IMR-90 (cell line): ENCODE data around the gene DDX52. TPM values are rescaled to one million over a fixed set of nuclear protein-coding genes. Genes with fewer than 3 reads are reported as not detected.

Experiments used
- ATAC-seq: fragments of 200-7000 bp; cut with Tn5 transposase; 2 replicates; pipeline ENCODE4 v1.9.1; 2020; ENCODE audit warnings: low read depth, mild to moderate bottlenecking, moderate library complexity
- BruUV-seq: library from RNA; stranded (reverse); fragments of 400-500 nt; replicated peaks from 2 replicates; lab custom pipeline; 2021; lab: Mats Ljungman, UMichigan
- CTCF ChIA-PET: fragments of 300-600 bp; formaldehyde crosslinking; extraction: SDS; loops from one replicate; lab custom pipeline; 2021; ENCODE audit warnings: antibody characterized with exemption; lab: Yijun Ruan, JAX
- POLR2A ChIA-PET: fragments of 300-600 bp; sonication (Branson Sonifier 250); formaldehyde crosslinking; loops from one replicate; lab custom pipeline; 2022; ENCODE audit warnings: antibody characterized with exemption; ENCODE audit not compliant: unreplicated experiment; lab: Charles Lee
- DNase-seq: peaks from one replicate; pipeline ENCODE4 v3.0.0; 2013
- H2AFZ ChIP-seq: replicated peaks from 2 replicates; pipeline ENCODE3; 2013; ENCODE audit warnings: low read length, mild to moderate bottlenecking; ENCODE audit not compliant: poor library complexity
- H2AK5ac ChIP-seq: 2 replicates; pipeline ENCODE4 v1.6.1; 2013; ENCODE audit warnings: low read depth, low read length, inconsistent platforms
- H2AK9ac ChIP-seq: replicated peaks from 2 replicates; pipeline ENCODE3; 2013; ENCODE audit warnings: mild to moderate bottlenecking, low read depth, low read length, moderate library complexity; ENCODE audit not compliant: poor library complexity
- H2BK120ac ChIP-seq: 2 replicates; pipeline ENCODE4 v1.6.1; 2013; ENCODE audit warnings: low read depth, low read length, inconsistent platforms
- H2BK15ac ChIP-seq: 3 replicates; pipeline ENCODE4 v1.6.1; 2013; ENCODE audit warnings: low read depth, low read length, inconsistent platforms
- H2BK20ac ChIP-seq: 2 replicates; pipeline ENCODE4 v1.6.1; 2013; ENCODE audit warnings: low read depth, mild to moderate bottlenecking, inconsistent platforms, low read length, moderate library complexity
- H2BK5ac ChIP-seq: 2 replicates; pipeline ENCODE4 v1.6.1; 2013; ENCODE audit warnings: mild to moderate bottlenecking, low read depth, low read length, inconsistent platforms; ENCODE audit not compliant: poor library complexity, severe bottlenecking
- H3K14ac ChIP-seq: replicated peaks from 2 replicates; pipeline ENCODE4 v1.6.1; 2013; ENCODE audit warnings: low read depth, low read length, inconsistent platforms
- H3K18ac ChIP-seq: 2 replicates; pipeline ENCODE4 v1.6.1; 2013; ENCODE audit warnings: low read depth, low read length, control low read depth
- H3K23ac ChIP-seq: 2 replicates; pipeline ENCODE4 v1.6.1; 2013; ENCODE audit warnings: low read depth, low read length, inconsistent platforms
- H3K27ac ChIP-seq: 2 replicates; pipeline ENCODE4 v1.5.1; 2013; ENCODE audit warnings: mild to moderate bottlenecking, control low read depth, low read length; ENCODE audit not compliant: insufficient read depth
- H3K27me3 ChIP-seq: 2 replicates; pipeline ENCODE4 v1.6.1; 2013; ENCODE audit warnings: low read length; ENCODE audit not compliant: control insufficient read depth, insufficient read depth
- H3K36me3 ChIP-seq: 2 replicates; pipeline ENCODE4 v1.6.1; 2013; ENCODE audit warnings: low read length, mixed read lengths; ENCODE audit not compliant: control insufficient read depth, insufficient read depth
- H3K4ac ChIP-seq: 2 replicates; pipeline ENCODE4 v1.6.1; 2013; ENCODE audit warnings: low read depth, low read length, inconsistent platforms
- H3K4me1 ChIP-seq: 2 replicates; pipeline ENCODE4 v1.6.1; 2013; ENCODE audit warnings: low read length, mixed read lengths; ENCODE audit not compliant: control insufficient read depth, insufficient read depth
- H3K4me2 ChIP-seq: 2 replicates; pipeline ENCODE4 v1.6.1; 2013; ENCODE audit warnings: low read depth, mild to moderate bottlenecking, control low read depth, low read length, moderate library complexity
- H3K4me3 ChIP-seq: 2 replicates; pipeline ENCODE4 v1.5.1; 2013; ENCODE audit warnings: low read depth, mild to moderate bottlenecking, control low read depth, low read length, moderate library complexity; ENCODE audit not compliant: insufficient read depth
- H3K56ac ChIP-seq: 2 replicates; pipeline ENCODE4 v1.6.1; 2013; ENCODE audit warnings: low read length, inconsistent platforms; ENCODE audit not compliant: insufficient read depth; ENCODE audit errors: extremely low read depth
- H3K79me1 ChIP-seq, 2 experiments: 2 replicates each; pipeline ENCODE4 v1.6.1; 2013; ENCODE audit warnings: low read length in 2 of 2, inconsistent platforms in 1 of 2, low read depth in 1 of 2
- H3K9ac ChIP-seq: 2 replicates; pipeline ENCODE4 v1.6.1; 2013; ENCODE audit warnings: low read depth, low read length, control low read depth
- H3K9me1 ChIP-seq: 2 replicates; pipeline ENCODE4 v1.6.1; 2013; ENCODE audit warnings: low read length, inconsistent platforms; ENCODE audit not compliant: insufficient read depth
- H3K9me3 ChIP-seq: 2 replicates; pipeline ENCODE4 v1.6.1; 2013; ENCODE audit warnings: low read length; ENCODE audit not compliant: control insufficient read depth, insufficient read depth
- H4K20me1 ChIP-seq: 2 replicates; pipeline ENCODE4 v1.6.1; 2013; ENCODE audit warnings: low read length, inconsistent platforms; ENCODE audit not compliant: insufficient read depth
- H4K5ac ChIP-seq: 2 replicates; pipeline ENCODE4 v1.6.1; 2013; ENCODE audit warnings: mild to moderate bottlenecking, low read depth, low read length, control low read depth
- H4K8ac ChIP-seq, 2 experiments: 2 replicates each; pipeline ENCODE4 v1.6.1; 2013; ENCODE audit warnings: low read depth in 2 of 2, low read length in 2 of 2, control low read depth in 1 of 2, inconsistent platforms in 1 of 2
- H4K91ac ChIP-seq: 2 replicates; pipeline ENCODE4 v1.6.1; 2013; ENCODE audit warnings: low read depth, low read length, inconsistent platforms; ENCODE audit not compliant: insufficient read depth
- BHLHE40 ChIP-seq: fragments of 150-350 bp; IDR thresholded peaks from 2 replicates; pipeline ENCODE4 v1.6.1; 2016; ENCODE audit warnings: mild to moderate bottlenecking, low read depth, low read length
- CEBPB ChIP-seq: IDR thresholded peaks from 2 replicates; pipeline ENCODE4 v1.6.1; 2012; ENCODE audit warnings: low read depth, low read length, improper control_type of control experiment
- MAFK ChIP-seq: IDR thresholded peaks from 2 replicates; pipeline ENCODE4 v1.6.1; 2012; ENCODE audit warnings: low read depth, low read length, improper control_type of control experiment
- NFE2L2 ChIP-seq: fragments of 150-350 bp; IDR thresholded peaks from 2 replicates; pipeline ENCODE4 v1.6.1; 2016; ENCODE audit warnings: low read depth, mild to moderate bottlenecking, low read length
- RFX5 ChIP-seq: IDR thresholded peaks from 2 replicates; pipeline ENCODE4 v1.8.0; 2012; ENCODE audit warnings: low read depth, mild to moderate bottlenecking, low read length, moderate library complexity
- WGBS, 2 experiments: methylation state at CpG; one replicate each; pipeline versions ENCODE4 v1.1.5 to v1.1.7; 2013; ENCODE audit warnings: missing lambda C conversion rate in 2 of 2; ENCODE audit not compliant: insufficient read length in 1 of 2; ENCODE audit errors: extremely low coverage in 2 of 2; 5-methylcytosine and 5-hydroxymethylcytosine counted together
- dilution Hi-C: fragments of 300-500 bp; cut with HindIII; formaldehyde crosslinking; loops from one replicate; pipeline ENCODE4 v1.14.3; 2018; ENCODE audit warnings: low sequenced_read_pairs; ENCODE audit not compliant: unreplicated experiment
- in situ Hi-C: fragments of 300-500 bp; cut with MboI; formaldehyde crosslinking; loops from 3 replicates; pipeline ENCODE4 v1.14.3; 2019; ENCODE audit warnings: low sequenced_read_pairs, inconsistent platforms, mixed read lengths
- intact Hi-C: fragments of 100-400 bp; cut with micrococcal nuclease; formaldehyde crosslinking; loops from 2 replicates; pipeline ENCODE4 v1.10.0; 2022
- polyA plus RNA-seq, 3 experiments: library from polyadenylated mRNA; depleted of rRNA; stranded (reverse); fragments of >200 nt; gene quantifications; 2 replicates each; pipeline ENCODE4 v1.2.3, GENCODE V29; 2012; ENCODE audit warnings: low replicate concordance in 1 of 3
- total RNA-seq: library from RNA; depleted of rRNA; stranded (reverse); fragments of >200 nt; gene quantifications from 2 replicates; pipeline ENCODE4 v1.2.3, GENCODE V29; 2012
- TF ChIP-seq, protein P1 (sequence below): fragments of 150-350 bp; IDR thresholded peaks from 2 replicates; pipeline ENCODE4 v1.6.1; 2017; ENCODE audit warnings: mild to moderate bottlenecking, antibody characterized with exemption, low read length, low read depth
- TF ChIP-seq, protein P2 (sequence below): fragments of 150-350 bp; IDR thresholded peaks from 2 replicates; pipeline ENCODE4 v1.6.1; 2016; ENCODE audit warnings: low read depth, mild to moderate bottlenecking, low read length, moderate library complexity, borderline replicate concordance

Gene DDX52
- total and polyA plus RNA-seq, 2 of the 4 experiments (the other 2 are of a cell fraction) = 12.5 to 26.7 TPM

GRCh38 chr17:37607637-37608331, 35.5 kb downstream of the DDX52 start (continued):
- TF ChIP-seq MAFK = no peak
- TF ChIP-seq NFE2L2 = no peak

GRCh38 chr17:37605813-37606505, 37.3 kb downstream of the DDX52 start:
- BruUV-seq = no TSS peak

More at GRCh38 chr17:37605813-37606505, 37.3 kb downstream of the DDX52 start:
- H2AFZ ChIP-seq = no peak overlapping the region
- H2BK20ac ChIP-seq = no peak overlapping the region
- H3K14ac ChIP-seq = no peak overlapping the region
- no peak overlapping the region for H3K4ac ChIP-seq
- peak overlapping the region in 1 of 2 experiments; percentile 31; a peak in 1 of 4 replicates for H4K8ac ChIP-seq
- no peak overlapping the region for H2BK120ac ChIP-seq
- peaks cover 8% of the 10 kb centered on the region for H3K36me3 ChIP-seq
- H4K20me1 ChIP-seq = peaks cover 16% of the 10 kb centered on the region; the same call in 1 of the 2 replicates
- H3K18ac ChIP-seq = no peak overlapping the region
- no peak overlapping the region for H2AK9ac ChIP-seq
- H3K23ac ChIP-seq = peak overlapping the region; percentile 49
- H3K79me1 ChIP-seq = peaks cover 23 to 55% of the 10 kb centered on the region in 2 experiments
- ATAC-seq = no peak
- 93% methylated on average over 3 of the region's 7 CpGs; no CpG with 5 or more reads in 1 of the 2 experiments for WGBS, 2 experiments
- no peak for DNase-seq
- no peak overlapping the region; the same call in 1 of the 2 replicates for H3K9ac ChIP-seq
- H4K5ac ChIP-seq = no peak overlapping the region
- intact Hi-C loops (loop anchor here (10.0 kb wide), 1 partner anchor 231 kb away; the partner anchor contains the start of gene C17orf78), in situ Hi-C loops (no loop called here), dilution Hi-C loops (no loop called here)
- H3K27ac ChIP-seq = peak overlapping the region; percentile 41; the same call in 1 of the 2 replicates
- peaks cover 5% of the 10 kb centered on the region; the same call in 1 of the 2 replicates for H3K9me3 ChIP-seq
- H2BK15ac ChIP-seq = no peak overlapping the region
- peak; percentile 95 for TF ChIP-seq CEBPB
- TF ChIP-seq NFE2L2 = no peak
- TF ChIP-seq, protein P1, sequence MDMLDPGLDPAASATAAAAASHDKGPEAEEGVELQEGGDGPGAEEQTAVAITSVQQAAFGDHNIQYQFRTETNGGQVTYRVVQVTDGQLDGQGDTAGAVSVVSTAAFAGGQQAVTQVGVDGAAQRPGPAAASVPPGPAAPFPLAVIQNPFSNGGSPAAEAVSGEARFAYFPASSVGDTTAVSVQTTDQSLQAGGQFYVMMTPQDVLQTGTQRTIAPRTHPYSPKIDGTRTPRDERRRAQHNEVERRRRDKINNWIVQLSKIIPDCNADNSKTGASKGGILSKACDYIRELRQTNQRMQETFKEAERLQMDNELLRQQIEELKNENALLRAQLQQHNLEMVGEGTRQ = no peak
- TF ChIP-seq RFX5 = no peak
- no peak for TF ChIP-seq BHLHE40
- TF ChIP-seq, protein P2, sequence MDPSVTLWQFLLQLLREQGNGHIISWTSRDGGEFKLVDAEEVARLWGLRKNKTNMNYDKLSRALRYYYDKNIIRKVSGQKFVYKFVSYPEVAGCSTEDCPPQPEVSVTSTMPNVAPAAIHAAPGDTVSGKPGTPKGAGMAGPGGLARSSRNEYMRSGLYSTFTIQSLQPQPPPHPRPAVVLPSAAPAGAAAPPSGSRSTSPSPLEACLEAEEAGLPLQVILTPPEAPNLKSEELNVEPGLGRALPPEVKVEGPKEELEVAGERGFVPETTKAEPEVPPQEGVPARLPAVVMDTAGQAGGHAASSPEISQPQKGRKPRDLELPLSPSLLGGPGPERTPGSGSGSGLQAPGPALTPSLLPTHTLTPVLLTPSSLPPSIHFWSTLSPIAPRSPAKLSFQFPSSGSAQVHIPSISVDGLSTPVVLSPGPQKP = no peak
- H3K4me2 ChIP-seq = peak overlapping the region; percentile 31
- H2AK5ac ChIP-seq = 0 out of 2 replicates have a peak overlapping the region, but pooled peaks have one; percentile 60
- peaks cover 6% of the 10 kb centered on the region for H3K4me1 ChIP-seq
- POLR2A ChIA-PET = no interaction called here
- CTCF ChIA-PET = no interaction called here
- no peak overlapping the region for H3K56ac ChIP-seq
- H3K27me3 ChIP-seq = no peaks in the 10 kb centered on the region
- peaks cover 4% of the 10 kb centered on the region for H3K9me1 ChIP-seq
- no peak overlapping the region for H4K91ac ChIP-seq
- H2BK5ac ChIP-seq = no peak overlapping the region
- no peak overlapping the region for H3K4me3 ChIP-seq
